GM12801 (cell line): ENCODE measurements around the gene CCDC40.

ENCODE experiments used
- TF ChIP-seq, protein P1 (sequence below): IDR thresholded peaks from one replicate; pipeline ENCODE4 v1.5.1; 2011; ENCODE audit warnings: control low read depth; ENCODE audit not compliant: insufficient read length; ENCODE audit errors: extremely low read depth

CCDC40 gene

DNA sequence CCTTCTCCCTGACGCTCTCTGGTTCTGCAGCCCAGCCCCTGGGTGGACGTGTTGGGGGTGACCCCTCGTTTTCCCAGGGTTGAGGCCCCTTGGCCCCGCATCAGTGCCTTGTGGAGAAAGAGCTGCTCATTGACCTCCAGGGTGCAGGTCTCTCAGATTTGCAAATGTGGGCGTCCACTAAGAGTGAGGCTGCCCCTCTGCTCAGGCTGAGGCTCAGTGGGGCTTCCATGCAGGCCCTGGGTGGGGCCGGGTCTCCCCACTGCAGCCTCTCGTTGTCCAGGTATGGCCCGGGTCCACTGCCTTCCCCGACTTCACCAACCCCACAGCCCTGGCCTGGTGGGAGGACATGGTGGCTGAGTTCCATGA is 74.0 kb downstream of the CCDC40 start:
- TF ChIP-seq, protein P1, sequence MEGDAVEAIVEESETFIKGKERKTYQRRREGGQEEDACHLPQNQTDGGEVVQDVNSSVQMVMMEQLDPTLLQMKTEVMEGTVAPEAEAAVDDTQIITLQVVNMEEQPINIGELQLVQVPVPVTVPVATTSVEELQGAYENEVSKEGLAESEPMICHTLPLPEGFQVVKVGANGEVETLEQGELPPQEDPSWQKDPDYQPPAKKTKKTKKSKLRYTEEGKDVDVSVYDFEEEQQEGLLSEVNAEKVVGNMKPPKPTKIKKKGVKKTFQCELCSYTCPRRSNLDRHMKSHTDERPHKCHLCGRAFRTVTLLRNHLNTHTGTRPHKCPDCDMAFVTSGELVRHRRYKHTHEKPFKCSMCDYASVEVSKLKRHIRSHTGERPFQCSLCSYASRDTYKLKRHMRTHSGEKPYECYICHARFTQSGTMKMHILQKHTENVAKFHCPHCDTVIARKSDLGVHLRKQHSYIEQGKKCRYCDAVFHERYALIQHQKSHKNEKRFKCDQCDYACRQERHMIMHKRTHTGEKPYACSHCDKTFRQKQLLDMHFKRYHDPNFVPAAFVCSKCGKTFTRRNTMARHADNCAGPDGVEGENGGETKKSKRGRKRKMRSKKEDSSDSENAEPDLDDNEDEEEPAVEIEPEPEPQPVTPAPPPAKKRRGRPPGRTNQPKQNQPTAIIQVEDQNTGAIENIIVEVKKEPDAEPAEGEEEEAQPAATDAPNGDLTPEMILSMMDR: no peak

DNA sequence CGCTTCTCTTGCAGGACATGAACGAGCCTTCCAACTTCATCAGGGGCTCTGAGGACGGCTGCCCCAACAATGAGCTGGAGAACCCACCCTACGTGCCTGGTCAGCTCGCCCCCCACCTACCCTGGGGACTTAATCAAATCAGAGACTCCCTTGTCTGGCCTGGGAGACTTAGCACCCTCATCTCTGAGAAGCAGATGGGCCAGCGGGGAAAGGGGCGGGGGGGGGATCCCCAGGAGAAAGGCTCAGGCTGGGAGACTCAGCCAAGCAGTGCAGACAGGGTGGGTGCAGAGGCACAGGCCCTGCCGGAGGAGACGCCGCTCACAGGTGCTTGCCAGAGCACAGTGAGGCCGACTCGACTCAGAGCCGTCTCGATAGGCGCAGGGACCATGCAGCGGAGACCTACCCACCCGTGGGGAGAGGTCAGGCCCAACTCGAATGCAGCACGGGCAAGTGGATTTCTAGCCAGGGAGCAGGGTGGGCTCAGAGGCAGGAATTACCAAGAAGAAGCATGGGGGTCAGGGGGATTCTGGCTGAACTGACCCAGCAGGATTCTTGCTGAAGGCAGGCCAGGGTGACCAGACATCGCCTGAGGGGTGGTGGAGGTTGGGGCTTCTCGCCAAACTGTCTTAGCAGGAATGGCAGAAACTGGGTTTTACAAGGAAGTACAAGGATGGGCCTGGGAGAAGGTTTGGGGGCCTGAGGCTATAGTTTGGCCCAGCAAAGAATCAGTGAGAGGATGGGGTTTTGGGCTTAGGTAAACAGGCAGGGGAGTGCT is 74.7 kb downstream of the CCDC40 start:
- TF ChIP-seq, protein P1: no peak

DNA sequence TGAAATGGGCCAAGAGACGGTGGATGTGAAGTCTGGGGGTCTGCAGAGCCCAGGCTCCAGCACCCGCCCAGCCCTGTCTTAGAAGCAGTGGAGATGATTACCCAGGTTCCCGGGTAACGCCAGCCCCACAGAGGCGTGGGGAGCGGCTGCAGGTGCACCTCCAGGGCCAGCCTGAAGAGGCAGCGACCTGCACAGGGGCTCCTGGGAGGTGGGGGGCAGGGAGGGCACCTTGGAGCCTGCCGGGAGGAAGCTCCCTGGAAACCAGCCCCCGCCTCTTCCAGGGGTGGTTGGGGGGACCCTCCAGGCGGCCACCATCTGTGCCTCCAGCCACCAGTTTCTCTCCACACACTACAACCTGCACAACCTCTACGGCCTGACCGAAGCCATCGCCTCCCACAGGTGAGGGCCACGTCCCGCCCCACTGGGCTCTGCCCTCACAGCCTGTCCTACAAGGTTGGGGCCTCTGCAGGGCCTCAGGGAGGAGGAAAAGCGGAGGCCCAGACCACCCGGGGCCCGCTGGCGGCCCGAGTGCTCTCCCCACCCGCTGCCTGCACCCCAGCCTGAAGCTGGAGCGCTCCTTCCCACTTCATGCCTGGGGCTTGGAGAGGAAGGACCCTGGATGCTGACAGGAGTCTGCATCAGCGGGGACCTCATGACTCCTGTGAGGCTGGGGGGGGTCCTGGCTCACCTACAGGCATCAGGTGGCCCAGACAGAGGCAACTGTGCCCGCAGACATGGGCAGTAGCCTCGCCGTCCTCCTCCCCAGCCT is 75.4 kb downstream of the CCDC40 start:
- TF ChIP-seq, protein P1: no peak

DNA sequence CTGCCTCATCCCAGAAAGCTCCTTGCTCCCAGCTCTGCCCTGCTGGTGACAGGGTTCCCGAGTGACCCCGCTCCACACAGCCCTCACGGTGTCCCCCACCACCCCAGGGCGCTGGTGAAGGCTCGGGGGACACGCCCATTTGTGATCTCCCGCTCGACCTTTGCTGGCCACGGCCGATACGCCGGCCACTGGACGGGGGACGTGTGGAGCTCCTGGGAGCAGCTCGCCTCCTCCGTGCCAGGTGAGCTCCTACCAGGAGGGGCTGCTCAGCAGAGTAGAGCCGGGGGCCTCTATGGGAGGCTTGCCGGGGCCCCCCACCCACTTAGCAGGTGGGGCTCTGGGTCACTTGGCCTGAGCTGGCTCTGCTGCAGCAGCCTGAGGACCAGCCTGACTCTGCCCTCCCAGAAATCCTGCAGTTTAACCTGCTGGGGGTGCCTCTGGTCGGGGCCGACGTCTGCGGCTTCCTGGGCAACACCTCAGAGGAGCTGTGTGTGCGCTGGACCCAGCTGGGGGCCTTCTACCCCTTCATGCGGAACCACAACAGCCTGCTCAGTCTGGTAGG is 76.1 kb downstream of the CCDC40 start:
- TF ChIP-seq, protein P1: no peak

DNA sequence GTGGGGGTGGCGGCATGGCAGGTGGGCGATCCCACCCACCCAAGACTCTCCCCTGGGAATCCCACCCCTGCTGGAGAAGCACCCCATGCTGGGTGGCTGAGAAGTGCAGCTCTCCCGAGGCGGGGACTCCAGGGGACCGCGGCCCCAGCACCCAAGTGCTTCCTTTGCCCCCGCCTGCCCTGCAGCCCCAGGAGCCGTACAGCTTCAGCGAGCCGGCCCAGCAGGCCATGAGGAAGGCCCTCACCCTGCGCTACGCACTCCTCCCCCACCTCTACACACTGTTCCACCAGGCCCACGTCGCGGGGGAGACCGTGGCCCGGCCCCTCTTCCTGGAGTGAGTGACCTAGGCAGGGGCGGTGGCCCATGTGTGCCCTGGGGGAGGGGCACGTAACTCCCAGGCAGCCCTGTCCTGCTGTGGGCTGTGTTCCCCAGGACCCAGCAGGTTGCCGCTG is 76.6 kb downstream of the CCDC40 start:
- TF ChIP-seq, protein P1: no peak

DNA sequence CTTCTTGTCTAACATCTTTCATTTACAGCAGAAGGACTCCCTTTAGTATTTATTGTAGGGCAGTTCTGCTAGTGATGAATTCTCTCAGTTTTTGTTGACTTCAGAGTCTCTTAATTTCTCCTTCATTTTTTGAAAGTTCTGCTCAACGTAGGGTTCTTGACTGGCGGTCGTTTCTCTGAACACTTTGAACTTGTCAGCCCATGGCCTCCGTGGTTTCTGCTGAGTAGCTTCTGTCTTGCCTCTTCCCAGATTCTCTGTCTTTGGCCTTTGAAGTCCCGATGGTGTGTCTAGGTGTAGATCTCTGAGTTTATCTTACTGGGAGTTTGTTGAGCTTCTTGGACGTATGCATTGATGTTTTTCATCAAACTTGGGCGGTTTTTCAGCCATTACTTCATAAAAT is 78.3 kb downstream of the CCDC40 start:
- TF ChIP-seq, protein P1: no peak

DNA sequence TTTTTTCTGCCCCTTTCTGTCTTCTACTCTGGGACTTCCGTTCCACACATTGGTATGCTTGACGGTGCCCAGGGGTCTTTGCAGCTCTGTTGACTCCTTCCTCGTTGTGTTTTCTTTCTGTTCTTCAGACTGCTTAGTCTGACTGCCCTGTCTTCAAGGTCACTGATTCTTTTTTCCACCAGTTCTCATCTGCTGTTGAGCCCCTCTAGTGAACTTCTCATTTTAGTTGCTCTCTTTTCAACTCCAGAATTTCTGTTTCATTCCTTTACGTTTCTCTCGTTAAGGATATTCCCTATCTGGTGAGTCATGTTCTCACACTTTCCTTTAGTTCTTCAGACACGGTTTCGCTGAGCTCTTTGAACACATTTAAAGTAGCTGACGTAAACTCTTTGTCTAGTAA is 78.7 kb downstream of the CCDC40 start:
- TF ChIP-seq, protein P1: no peak
